ENCODE results near the gene BCAP31. TPM values are rescaled to one million over a fixed set of nuclear protein-coding genes. Genes with fewer than 3 reads are reported as not detected.
A peak's percentile ranks its signal among the peaks of the same experiment; 100 is the strongest.

BCAP31 gene
- total and polyA plus RNA-seq, 10 donors, result 77.3 to 173 (median 134) TPM

DNA sequence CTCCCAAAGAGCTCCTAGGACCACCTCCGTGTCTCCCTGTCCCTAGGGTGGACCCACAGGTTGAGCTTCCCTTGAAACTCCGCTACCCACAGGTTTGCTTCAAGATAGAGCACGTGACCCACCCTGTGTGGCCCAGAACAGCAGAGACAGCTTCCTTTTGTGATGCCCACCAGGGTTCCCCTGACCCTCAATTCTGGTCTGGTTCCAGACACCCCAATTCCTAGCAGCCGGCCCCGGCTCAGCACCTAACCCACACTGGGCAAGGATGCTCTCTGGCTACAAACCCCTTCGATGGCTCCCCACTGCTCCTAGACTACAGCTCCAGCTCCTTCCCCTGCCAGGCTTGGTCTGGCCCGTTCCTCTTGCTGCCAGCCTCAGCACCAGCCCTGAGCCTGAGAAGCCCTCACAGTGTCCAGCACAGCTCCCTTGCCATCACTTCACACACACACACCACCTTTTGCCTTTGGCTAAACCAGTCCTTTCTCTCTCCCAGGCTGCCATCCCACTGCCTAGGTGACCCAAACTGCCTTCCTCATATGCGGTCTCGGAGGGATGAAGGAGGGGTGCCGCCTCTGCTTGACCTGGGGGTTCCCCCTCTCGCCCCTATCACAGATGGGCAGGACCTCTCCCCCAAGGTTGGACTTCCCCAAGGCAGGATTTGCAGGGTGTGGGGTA, 56.8 kb downstream of the BCAP31 start:
- peak overlapping the region in 1 of 8 donors; percentile 43 for H3K4me3 ChIP-seq
- intact Hi-C loops (cut with DNase I; ENCODE audit: low total_unique reads), result loop anchor here (10.0 kb wide), 1 partner anchor 53 kb away; no protein-coding TSS in a partner anchor
- no peaks in the 10 kb centered on the region for H3K36me3 ChIP-seq
- H3K4me1 ChIP-seq, result peaks cover 0 to 8% (median under 1%) of the 10 kb centered on the region in 6 donors
- TF ChIP-seq, protein P1, sequence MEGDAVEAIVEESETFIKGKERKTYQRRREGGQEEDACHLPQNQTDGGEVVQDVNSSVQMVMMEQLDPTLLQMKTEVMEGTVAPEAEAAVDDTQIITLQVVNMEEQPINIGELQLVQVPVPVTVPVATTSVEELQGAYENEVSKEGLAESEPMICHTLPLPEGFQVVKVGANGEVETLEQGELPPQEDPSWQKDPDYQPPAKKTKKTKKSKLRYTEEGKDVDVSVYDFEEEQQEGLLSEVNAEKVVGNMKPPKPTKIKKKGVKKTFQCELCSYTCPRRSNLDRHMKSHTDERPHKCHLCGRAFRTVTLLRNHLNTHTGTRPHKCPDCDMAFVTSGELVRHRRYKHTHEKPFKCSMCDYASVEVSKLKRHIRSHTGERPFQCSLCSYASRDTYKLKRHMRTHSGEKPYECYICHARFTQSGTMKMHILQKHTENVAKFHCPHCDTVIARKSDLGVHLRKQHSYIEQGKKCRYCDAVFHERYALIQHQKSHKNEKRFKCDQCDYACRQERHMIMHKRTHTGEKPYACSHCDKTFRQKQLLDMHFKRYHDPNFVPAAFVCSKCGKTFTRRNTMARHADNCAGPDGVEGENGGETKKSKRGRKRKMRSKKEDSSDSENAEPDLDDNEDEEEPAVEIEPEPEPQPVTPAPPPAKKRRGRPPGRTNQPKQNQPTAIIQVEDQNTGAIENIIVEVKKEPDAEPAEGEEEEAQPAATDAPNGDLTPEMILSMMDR (IDR thresholded peaks at IDR 0.05 in 8 of 11, conservative IDR thresholded peaks at IDR 0.05 in 3 of 11), result no peak
- TF ChIP-seq POLR2AphosphoS5 (IDR thresholded peaks at IDR 0.05), result no peak
- no peak for TF ChIP-seq POLR2A (IDR thresholded peaks at IDR 0.05)
- 63 to 73% (median 70%) methylated on average over 6 to 11 of the region's 11 CpGs for WGBS, 5 donors
- no peak overlapping the region for H3K27ac ChIP-seq
- H3K9me3 ChIP-seq, result peaks cover 0 to 6% (median 0%) of the 10 kb centered on the region in 8 donors
- DNase-seq, result no peak
- peaks cover 0 to 44% (median 13%) of the 10 kb centered on the region in 7 donors for H3K27me3 ChIP-seq (replicated peaks in 1 of 7)

- Histone ChIP-seq H3K4me3 (no peak overlapping the region), H3K27ac (no peak overlapping the region), H3K9me3 (peaks cover 0 to 7% (median 0%) of the 10 kb centered on the region in 8 donors), H3K4me1 (peaks cover 0 to 13% (median 3%) of the 10 kb centered on the region in 6 donors), H3K27me3 (replicated peaks in 1 of 7) (peaks cover 0 to 38% (median 11%) of the 10 kb centered on the region in 7 donors), H3K36me3 (no peaks in the 10 kb centered on the region)
- TF ChIP-seq, protein P1 (IDR thresholded peaks at IDR 0.05 in 8 of 11, conservative IDR thresholded peaks at IDR 0.05 in 3 of 11), result no peak
- no peak for DNase-seq
- 75 to 79% (median 77%) methylated on average over 8 to 9 of the region's 9 CpGs for WGBS, 5 donors
- intact Hi-C loops (cut with DNase I; ENCODE audit: low total_unique reads), result loop anchor here (10.0 kb wide), 1 partner anchor 51 kb away; no protein-coding TSS in a partner anchor
Measured at GRCh38 chrX:153665726-153666306, 58.4 kb downstream of the BCAP31 start.

DNA sequence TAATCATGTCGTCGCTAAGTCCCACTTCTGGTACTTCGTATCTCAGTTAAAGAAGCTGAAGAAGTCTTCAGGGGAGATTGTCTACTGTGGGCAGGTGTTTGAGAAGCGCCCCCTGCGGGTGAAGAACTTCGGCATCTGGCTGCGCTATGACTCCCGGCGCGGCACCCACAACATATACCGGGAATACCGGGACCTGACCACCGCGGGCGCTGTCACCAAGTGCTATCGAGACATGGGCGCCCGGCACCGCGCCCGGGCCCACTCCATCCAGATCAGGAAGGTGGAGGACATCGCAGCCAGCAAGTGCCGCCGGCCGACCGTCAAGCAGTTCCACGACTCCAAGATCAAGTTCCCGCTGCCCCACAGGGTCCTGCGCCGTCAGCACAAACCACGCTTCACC, 61.9 kb downstream of the BCAP31 start:
- peaks cover 0 to 31% (median 7%) of the 10 kb centered on the region in 7 donors for H3K27me3 ChIP-seq (replicated peaks in 1 of 7)
- intact Hi-C loops (cut with DNase I; ENCODE audit: low total_unique reads), result loop anchor here (10.0 kb wide), 1 partner anchor 47 kb away; no protein-coding TSS in a partner anchor
- H3K9me3 ChIP-seq, result peaks cover 0 to 7% (median 0%) of the 10 kb centered on the region in 8 donors
- peaks cover 0 to 7% (median 2%) of the 10 kb centered on the region in 6 donors for H3K4me1 ChIP-seq
- peak overlapping the region in 1 of 8 donors; percentile 55 for H3K4me3 ChIP-seq
- peak; percentile 83 for DNase-seq
- no peak for TF ChIP-seq POLR2A (IDR thresholded peaks at IDR 0.05)
- TF ChIP-seq, protein P1 (IDR thresholded peaks at IDR 0.05 in 8 of 11, conservative IDR thresholded peaks at IDR 0.05 in 3 of 11), result peak in 8 of 11 experiments; percentile 33 to 69 (median 57)
- no peak overlapping the region for H3K27ac ChIP-seq
- H3K36me3 ChIP-seq, result no peaks in the 10 kb centered on the region
- WGBS, 5 donors, result 2 to 27% (median 3%) methylated on average over 12 to 31 of the region's 31 CpGs

GRCh38 chrX:153659268-153659667, 64.9 kb downstream of the BCAP31 start:
- peaks cover 0 to 7% (median 2%) of the 10 kb centered on the region in 6 donors for H3K4me1 ChIP-seq
- 84 to 95% (median 92%) methylated on average over 3 of the region's 3 CpGs for WGBS, 5 donors
- intact Hi-C loops (cut with DNase I; ENCODE audit: low total_unique reads), result no loop called here
- H3K27ac ChIP-seq, result no peak overlapping the region
- no peak overlapping the region for H3K4me3 ChIP-seq
- TF ChIP-seq, protein P1 (IDR thresholded peaks at IDR 0.05 in 8 of 11, conservative IDR thresholded peaks at IDR 0.05 in 3 of 11), result no peak
- TF ChIP-seq POLR2A (IDR thresholded peaks at IDR 0.05) (no peak), POLR2AphosphoS5 (IDR thresholded peaks at IDR 0.05) (no peak)
- H3K27me3 ChIP-seq (replicated peaks in 1 of 7), result peaks cover 0 to 31% (median 7%) of the 10 kb centered on the region in 7 donors
- H3K36me3 ChIP-seq, result no peaks in the 10 kb centered on the region
- no peak for DNase-seq
- peaks cover 0 to 9% (median 0%) of the 10 kb centered on the region in 8 donors for H3K9me3 ChIP-seq
